GM21360 (cell line): ENCODE measurements around the gene CHIT1.

Experiments used
- ATAC-seq: cut with Tn5 transposase; IDR thresholded peaks from one replicate; pipeline ENCODE4 v1.9.1; 2021; ENCODE audit warnings: mild to moderate bottlenecking, moderate library complexity; ENCODE audit not compliant: unreplicated experiment

CHIT1 gene

DNA sequence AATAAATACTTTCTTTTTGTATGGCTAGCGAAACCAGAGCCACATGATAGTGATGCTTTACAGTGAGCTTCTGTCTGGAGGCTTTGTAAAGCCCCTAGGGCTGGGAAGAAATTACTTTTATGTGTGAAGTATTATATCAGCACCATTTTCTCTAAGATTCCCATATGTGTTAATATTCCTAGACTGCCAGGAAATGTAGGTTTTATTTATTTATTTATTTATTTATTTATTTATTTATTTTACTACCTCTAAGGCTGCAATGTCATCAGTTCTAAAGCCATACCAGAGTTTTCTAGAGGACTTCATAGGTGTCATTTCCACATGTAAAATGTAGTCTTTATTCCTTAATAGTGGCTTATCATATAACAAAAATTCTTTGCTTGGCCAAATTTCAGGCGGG lies 38.5 kb downstream of the CHIT1 start:
- no peak for ATAC-seq

DNA sequence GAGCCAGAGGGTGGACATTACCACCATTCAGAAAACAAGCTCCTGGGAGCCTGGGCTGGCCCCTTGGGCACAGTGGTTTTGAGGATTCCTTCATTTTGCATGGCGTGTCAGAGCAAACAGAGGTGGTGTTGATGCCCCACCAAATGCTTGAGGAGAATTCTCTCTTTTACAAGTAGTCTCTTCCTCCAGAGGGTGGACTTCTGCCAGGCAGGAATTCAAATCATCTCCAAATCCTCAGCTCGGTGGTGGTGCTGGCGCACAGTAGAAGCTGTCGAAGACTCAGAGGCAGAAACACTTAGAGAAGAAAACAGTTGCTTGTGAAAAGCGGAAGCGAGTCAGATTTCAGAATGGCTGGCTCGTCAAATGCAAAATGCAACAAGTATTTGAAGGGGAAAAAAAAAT lies 39.5 kb downstream of the CHIT1 start:
- no peak for ATAC-seq

DNA sequence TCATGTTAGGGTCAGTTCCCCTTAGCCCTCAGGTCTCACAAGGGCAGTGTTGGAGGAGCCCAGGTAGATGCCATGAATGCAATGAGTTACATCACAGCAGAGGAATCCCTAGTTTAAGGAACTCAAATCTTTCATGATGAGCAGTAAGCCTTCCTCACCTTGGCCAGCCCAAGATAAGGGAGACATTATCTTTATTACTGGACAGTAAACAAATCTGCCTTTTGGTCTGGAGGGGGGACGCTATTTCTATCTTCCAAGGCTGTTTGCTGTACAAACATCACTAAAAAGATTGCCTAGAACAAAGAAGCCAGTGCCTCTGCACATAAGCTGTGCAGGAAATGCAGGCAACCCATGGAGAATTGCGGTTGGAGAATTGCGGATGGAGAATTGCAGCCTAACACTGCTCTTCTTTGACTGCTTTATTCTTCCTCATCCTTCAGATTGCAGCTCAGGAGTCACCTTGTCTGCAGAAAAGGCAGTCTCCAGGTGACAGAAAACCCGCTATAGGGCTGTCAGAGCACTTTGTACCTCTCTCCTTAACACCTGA lies 40.7 kb downstream of the CHIT1 start:
- no peak for ATAC-seq

DNA sequence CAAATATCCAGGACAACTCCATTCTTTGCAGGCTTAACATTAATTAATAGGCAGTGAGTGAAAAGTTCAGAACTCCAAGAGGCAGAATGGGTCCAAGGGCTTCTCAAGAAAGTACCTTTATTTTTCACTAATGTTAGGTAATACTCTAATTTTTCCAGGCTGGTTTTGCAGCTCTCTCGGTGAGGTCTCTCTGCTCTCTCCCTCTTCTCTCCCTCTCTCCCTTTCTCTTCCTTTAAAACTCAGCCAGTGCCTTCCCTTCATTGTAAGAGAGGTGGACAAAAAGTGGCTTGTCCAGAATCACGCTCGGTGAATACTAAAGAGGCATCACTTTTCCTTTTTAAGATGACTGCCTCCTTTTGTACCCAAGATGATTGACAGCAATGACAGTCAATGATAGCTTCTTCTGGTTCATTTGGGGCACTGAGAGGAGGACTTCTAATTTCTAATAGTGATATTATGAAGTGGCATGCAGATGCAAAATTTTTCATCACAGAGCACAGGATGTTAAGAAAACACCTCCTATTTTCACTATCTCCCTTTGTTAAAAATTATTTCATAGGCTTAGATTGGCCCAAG lies 41.7 kb downstream of the CHIT1 start:
- no peak for ATAC-seq

DNA sequence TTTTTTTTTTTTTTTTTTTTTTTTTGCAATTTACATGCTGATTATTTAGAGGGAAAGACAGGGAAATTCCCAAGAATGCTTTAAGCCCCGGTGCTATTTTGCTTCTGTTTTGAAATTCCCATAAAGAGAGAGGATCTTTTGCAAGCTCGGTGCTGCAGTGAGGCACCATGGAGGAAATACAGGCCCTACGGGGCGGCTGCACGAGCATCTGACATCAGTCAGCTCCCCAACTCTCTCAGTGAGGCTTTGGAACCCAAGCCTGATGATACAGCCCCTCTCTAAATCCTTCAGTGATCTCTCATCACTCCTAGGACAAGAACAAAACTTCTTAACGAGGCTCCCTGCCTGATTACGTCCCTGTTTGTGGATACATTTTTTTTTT lies 42.2 kb downstream of the CHIT1 start:
- ATAC-seq = no peak

DNA sequence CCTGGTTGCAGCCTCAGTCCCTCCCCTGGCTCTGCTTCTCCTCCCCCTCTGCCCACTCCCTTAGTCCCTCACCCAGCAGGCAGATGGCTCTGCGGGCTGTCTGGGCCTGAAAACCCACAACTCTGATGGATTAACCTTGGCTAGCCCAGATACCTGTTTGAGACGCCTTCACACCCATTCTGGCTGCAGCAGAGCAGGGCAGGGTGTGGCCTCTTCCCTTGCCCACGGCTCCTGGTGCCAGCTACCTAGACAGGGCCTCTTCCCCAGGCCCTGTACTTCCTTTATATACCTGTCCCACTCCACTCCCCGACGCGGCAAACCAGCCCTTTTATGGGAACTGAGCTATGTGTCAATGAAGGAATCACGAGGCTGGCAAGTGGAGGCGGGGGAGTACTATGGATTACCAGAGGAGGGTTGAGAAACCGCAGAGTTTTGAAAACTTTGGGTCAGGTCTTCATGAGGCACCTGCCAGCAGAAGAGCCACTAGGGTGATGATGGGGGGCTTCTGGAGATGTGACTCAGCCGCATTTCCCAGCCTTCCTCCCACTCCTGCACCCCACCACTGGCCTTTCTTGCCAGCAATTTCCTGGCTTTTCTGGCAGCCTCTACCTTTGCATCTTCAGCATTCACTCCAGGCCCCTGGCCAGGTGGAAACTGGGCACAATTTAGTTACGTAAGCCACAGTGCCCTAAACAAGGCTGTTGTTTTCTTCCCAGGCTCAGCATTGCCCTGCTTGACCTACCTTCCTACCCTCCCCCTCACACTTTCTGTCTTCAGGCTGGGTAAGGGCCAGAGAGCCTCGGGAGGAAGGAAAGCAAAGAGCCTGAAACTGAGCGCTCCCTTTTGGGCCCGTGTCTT lies 42.8 kb downstream of the CHIT1 start, which contains the start of gene CHI3L1:
CHI3L1 (minus strand) TSS at position 259 of the 858 bp plus-strand sequence; CDS start at position 178, 81 bp downstream.
- ATAC-seq = no peak

DNA sequence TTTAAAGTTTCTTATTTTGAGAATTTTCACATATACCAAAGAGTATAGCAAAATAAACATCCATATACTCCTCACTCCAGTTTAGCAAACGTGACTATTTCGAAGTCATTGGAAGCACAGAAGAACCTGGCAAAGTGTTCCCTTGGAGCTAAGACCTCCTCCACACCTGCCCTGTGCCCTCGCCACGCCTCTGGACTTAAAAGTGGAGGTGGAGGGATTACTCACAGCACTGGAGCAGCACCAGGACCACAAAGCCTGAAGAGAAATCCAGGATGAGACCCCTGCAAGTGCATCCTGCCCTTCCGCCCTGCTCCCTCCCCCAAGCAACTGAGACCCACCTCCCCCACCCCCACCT lies 43.4 kb downstream of the CHIT1 start:
- no peak for ATAC-seq

DNA sequence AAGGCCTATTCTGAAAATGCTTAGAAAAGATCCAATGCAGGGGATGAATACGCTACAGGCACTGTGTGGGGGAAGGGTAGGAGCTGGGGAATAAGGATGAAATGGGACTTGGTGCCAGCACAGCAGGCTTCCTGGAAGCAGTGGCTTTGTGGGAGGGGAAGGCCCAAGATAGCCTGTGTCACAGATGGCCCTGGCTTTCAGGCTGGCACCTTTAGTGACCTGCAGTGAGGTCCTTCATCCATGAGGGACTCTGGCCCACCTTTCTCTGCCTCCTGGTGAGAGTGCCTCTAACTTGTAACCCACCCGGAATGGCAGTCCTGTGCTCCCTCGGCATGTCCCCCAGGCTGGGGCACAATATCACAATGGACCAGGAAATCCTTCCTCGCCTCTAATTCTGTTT lies 43.9 kb downstream of the CHIT1 start:
- no peak for ATAC-seq

DNA sequence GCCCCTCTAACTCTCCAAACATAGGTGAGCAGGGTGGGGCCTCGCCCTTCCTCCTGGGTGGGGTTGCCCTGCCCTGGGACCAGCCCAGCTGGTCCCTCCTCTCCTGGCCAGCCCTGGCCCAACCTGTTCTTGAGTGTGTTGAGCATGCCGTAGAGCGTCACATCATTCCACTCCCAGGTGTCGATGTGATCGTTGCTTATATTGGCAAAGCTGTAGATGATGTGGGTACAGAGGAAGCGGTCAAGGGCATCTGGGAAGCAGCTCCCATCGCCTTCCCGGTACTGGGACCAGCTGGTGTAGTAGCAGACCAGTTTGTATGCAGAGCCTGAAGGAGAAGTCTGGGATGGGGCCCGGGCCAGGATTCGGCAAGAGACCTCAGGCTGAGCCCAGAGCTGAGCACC lies 44.4 kb downstream of the CHIT1 start:
- ATAC-seq = no peak

DNA sequence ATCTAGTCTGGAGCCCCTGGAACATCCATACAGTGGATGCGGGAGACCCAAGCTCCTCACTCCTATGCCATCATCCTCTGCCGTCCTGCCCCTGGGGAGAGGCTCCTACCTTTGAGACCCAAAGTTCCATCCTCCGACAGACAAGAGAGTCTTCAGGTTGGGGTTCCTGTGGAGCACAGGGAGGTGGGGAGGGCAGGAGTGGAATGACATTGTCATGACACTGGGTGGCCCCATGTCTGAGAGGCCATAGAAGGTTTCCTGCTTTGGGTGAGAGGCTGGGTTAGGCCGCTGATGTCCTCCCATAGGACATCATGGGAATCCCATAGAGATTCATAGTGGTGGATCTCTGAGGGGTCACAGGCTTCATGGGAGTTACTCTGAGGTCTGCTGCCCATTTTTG lies 45.0 kb downstream of the CHIT1 start:
- no peak for ATAC-seq

DNA sequence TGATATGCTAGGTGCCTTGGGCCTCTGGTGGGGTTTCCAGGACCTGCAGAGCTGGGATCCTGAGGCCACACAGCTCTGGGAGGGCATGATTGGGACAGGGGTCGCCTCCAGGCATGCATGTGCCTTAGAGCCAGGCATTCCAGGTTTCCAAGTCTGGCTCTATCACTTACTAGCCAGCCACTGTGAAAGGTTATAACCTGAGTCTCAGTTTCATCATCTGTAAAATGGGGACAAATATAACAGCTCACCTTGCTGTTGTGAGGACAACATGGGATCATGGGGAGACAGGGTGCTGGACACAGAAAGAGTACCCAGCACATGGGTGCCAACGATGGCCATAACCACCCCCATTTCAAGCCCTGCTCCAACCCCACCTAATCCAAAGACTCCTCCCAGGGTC lies 45.6 kb downstream of the CHIT1 start:
- ATAC-seq = no peak

DNA sequence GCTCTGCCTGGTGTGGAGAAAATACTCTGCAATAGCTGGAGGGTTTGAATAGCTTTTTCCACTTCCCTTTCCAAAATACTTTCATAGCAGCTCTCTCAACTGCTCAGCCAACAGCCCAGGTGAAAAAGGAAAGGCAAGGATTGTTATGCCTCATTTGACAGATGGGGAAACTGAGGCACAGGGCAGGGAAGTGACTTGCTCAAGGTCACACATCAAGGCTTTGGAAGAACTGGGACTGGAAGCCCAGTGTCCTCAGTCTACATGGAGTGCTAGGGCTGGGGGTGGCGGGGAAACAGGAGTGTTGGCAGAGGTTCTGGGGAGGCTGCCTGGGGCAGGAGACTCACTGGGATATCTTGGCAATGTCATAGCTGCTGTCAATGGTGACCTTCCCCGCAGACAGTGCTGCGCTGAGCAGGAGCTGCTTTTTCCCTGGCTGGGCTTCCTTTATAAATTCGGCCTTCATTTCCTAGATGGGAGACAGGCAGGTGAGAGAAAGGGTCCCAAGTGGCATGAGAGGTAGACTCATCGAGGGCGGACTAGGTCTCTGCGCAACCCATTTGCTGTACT lies 47.0 kb downstream of the CHIT1 start:
- ATAC-seq = no peak

DNA sequence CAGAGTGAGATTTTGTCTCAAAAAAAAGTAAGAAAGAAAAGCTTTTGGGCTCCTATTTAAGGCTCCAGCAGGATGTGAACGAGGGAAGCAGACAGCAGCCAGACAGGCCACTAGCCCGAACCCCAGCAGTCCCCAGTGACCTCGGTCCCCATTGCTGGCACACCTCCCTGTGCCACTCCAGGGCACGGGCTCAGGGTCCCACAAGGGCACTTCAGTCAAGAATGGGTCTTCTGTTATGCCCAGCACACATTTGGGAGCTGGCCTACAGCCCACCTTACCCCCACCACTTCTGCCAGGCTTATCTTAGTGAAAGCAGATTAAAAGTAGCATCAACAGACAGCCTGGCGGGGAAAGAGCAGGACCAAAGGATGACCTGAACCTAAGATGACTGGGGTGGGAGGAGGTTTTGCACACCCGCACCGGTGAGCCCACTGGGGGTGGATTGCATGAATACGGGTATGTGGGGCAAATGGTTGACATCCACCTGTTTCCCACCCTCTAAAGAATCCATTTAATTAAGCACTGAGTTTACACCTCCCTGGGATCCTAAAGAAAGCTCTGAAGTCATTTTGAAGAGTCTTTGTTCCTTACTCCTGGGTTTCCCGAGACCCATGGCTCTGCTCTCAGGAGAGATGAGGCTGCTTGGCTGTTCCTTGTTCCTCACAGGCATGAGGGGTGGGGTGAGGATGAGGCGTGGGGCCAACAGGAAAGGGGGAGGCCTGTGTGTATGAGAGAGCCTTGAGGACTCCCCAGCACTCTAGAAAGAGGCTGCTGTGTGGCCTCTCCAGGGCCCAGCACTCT lies 47.7 kb downstream of the CHIT1 start:
- no peak for ATAC-seq

DNA sequence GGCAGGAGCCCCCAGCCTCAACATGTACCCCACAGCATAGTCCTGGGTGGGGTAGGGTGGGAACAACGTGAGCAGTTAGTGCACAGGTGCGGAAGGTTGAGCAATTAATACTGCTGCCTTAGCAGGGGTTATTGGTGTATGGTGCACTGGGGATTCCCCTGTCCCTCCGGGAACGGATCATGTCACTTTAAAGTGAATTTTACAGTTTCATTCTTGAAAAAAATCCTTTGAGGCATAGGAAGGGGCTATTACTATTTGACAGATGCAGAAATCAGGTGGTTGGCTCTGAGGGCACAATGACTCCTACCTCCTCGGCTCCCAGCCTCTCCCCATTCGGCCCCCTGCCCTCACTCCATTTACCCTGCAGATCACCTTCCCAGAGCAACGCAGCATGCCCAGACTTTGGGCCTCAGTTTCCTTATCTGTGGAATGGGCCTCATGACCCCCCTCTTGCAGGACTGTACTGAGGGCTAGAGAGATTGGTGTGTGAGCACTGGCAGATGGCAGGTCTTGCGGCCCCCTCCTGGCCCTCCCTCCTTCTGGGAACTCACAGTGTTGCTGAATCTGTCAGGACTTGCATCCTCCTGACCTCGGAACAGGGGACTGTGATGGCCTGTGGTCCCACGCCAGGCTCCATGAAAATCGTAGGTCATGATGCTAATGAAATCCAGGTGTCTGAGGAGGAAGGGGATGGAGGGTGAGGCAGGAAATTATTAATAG lies 48.7 kb downstream of the CHIT1 start:
- no peak for ATAC-seq

DNA sequence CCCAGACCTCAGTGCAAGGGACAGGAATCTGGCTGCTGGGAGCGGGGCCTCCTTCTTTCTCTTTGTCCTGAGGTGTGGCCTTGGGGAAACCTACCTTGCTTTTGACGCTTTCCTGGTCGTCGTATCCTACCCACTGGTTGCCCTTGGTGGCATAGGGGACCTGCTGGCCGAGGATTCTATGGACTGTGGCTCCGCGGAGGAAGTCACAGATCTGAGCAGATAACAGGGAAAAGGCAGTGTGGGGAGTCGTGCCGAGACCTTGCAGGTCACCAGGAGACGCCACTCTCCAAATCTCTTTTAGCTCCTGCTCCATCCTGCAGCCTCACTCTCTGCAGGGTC lies 49.8 kb downstream of the CHIT1 start:
- ATAC-seq = no peak

DNA sequence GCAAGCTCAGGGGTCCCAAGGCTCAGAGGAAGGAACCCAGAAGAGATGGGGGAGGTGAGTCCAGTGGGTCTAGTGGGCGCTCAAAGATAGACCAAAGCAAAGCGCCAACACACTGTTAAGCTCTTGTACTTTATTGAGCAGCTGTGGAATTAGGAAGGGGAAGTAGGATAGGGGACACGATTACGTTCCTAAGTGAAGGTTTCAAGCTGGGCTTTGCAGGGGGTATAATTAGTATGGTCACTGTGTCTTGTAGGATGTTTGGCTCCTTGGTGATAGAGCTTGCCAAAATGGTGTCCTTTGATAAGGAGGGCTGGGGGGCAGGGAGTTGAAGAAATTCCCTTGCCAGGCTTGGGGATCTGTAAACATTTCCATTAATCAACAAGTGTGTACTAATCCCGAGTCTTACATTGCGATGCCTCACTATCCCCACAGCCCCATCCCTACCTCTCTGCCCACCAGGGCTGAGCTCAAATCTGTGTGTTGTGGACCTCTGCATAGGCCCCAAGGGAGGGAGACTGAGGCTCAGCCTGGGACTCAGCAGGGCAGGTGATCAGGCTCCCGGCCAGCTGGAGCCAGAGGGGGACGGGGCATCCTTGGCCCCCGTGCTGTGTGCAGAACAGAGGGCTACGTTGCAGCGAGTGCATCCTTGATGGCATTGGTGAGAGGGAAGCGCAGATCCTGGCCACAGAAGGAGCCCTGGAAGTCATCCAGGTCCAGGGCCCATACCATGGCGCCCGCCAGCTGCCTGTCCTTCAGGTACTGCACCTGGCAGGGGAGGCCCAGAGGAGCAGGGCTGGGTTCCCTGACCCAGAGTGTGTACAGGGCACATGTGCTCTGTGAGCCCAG lies 50.4 kb downstream of the CHIT1 start:
- ATAC-seq = no peak

DNA sequence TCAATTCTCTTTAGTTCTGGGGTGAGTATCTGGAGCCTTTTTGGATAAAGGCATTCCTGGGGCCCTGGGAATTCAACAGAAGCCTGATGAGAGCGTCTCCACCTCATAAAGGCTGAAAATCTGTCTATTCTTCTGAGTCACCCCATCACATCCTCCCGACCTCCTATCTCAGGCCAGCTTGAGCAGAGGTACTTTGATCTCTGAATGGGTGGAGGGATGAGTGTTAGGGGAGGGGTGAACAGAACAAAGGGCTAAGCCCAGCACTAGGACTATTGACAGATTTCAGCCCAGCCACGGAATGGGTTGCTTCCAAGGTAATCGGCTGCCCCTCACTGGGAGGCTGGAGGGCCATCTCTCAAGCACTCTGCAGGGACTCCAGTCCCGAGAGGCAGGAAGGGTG lies 51.4 kb downstream of the CHIT1 start:
- ATAC-seq = no peak

DNA sequence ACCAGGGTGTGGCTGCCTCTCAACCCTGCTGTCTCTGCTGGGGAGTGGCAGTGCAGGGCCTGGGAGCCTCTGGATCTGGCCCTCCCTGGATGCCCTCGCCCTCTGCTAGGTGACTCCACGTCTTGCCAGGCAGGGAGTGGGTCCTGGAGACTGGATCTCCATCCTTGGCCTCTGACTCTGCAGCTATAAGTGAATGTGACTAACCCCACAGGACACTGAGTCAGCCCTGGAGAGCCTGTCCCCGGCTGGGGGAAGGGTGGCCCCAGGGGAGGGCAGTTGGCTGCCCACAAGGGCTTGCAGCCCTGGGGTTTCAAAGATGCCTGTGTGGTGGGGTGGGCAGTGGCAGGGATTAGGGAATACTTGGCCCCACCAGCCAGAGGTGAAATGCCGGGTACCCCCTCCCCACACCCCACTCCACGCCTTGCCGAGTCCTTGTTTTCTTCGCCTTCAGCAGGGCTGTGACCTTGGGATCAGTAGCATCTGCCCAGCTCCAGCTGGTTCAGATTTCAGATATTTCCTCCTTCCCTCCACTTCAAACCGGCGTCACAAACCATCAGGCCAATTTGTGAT lies 51.9 kb downstream of the CHIT1 start:
- no peak for ATAC-seq

DNA sequence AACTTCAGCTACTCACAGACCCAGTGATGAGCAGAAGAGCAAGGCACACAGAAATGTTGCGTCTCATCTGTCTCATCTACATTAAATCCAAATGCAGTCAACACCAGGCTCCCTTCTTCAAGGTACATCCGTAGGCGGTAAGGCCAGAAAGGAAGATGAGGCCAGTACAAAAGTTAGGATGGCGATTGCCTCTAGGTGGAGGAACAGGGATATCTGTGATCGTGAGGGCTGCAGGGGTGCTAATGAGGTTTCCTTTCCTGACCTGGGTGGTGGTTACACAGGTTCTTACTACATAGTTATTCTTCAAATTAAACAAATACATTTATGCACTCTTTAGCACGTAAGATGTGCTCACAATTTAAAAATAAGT lies 52.5 kb downstream of the CHIT1 start:
- no peak for ATAC-seq
